Karpas-422 (cell line): ENCODE measurements around the gene PANK1. TPM values are rescaled to one million over a fixed set of nuclear protein-coding genes. Genes with fewer than 3 reads are reported as not detected.

Source experiments
- DNase-seq: peaks from one replicate; pipeline ENCODE4 v3.0.0-alpha.2; 2015
- H2AFZ ChIP-seq: fragments of 200-600 bp; sonication (generic); 2 replicates; pipeline ENCODE4 v1.6.1; 2014; ENCODE audit warnings: antibody characterized with exemption, low read length, mixed read lengths
- H3K27ac ChIP-seq: fragments of 200-600 bp; sonication (generic); 2 replicates; pipeline ENCODE4 v1.5.1; 2014; ENCODE audit warnings: mild to moderate bottlenecking, low read length, moderate library complexity
- H3K27me3 ChIP-seq: fragments of 200-600 bp; sonication (generic); 2 replicates; pipeline ENCODE4 v1.6.1; 2014; ENCODE audit warnings: low read length, mixed read lengths
- H3K36me3 ChIP-seq: fragments of 200-600 bp; sonication (generic); 2 replicates; pipeline ENCODE4 v1.6.1; 2014; ENCODE audit warnings: low read length, mixed read lengths; ENCODE audit not compliant: insufficient read depth
- H3K4me1 ChIP-seq: fragments of 200-600 bp; sonication (generic); 2 replicates; pipeline ENCODE4 v1.6.1; 2014; ENCODE audit warnings: mild to moderate bottlenecking, low read length, mixed read lengths
- H3K4me2 ChIP-seq: fragments of 200-600 bp; sonication (generic); 2 replicates; pipeline ENCODE4 v1.6.1; 2014; ENCODE audit warnings: low read length, low read depth, mild to moderate bottlenecking; ENCODE audit not compliant: poor library complexity, severe bottlenecking
- H3K4me3 ChIP-seq: fragments of 200-600 bp; sonication (generic); 2 replicates; pipeline ENCODE4 v1.5.1; 2014; ENCODE audit warnings: mild to moderate bottlenecking, antibody characterized with exemption, low read length, mixed read lengths
- H3K79me2 ChIP-seq: fragments of 200-600 bp; sonication (generic); 2 replicates; pipeline ENCODE4 v1.6.1; 2014; ENCODE audit warnings: mild to moderate bottlenecking, low read length, mixed read lengths
- H3K9ac ChIP-seq: fragments of 200-600 bp; sonication (generic); 2 replicates; pipeline ENCODE4 v1.6.0; 2014; ENCODE audit warnings: low read length
- H3K9me2 ChIP-seq: fragments of 200-600 bp; sonication (generic), shearing (Covaris generic); replicated peaks from 2 replicates; pipeline ENCODE4 v1.6.0; 2014; ENCODE audit warnings: mild to moderate bottlenecking, low read length, moderate library complexity; ENCODE audit not compliant: insufficient read depth
- H3K9me3 ChIP-seq: fragments of 300-700, 200-600 bp; sonication (generic); 2 replicates; pipeline ENCODE4 v1.6.1; 2014; ENCODE audit warnings: low read length, mixed read lengths
- H4K20me1 ChIP-seq: fragments of 200-600 bp; sonication (generic); 2 replicates; pipeline ENCODE4 v1.6.1; 2014; ENCODE audit warnings: mild to moderate bottlenecking, antibody characterized with exemption, low read length, low read depth; ENCODE audit not compliant: insufficient read depth
- total RNA-seq: library from RNA; depleted of rRNA; stranded (reverse); fragments of >200 nt; shearing (Covaris generic); gene quantifications from 2 replicates; pipeline ENCODE4 v1.2.3, GENCODE V29; 2014; ENCODE audit warnings: low replicate concordance

The PANK1 gene
- total RNA-seq, 1 experiment from 2014 or later, result 8.1 TPM

- peaks cover 61% of the 10 kb centered on the region for H3K79me2 ChIP-seq
- 0 out of 2 replicates have a peak, but pooled peaks cover 4% of the 10 kb centered on the region for H3K36me3 ChIP-seq
- no peaks in the 10 kb centered on the region for H3K27me3 ChIP-seq
- no peak overlapping the region for H3K9ac ChIP-seq
- peak overlapping the region; percentile 71 for H3K4me2 ChIP-seq
- H3K4me1 ChIP-seq, result peaks cover 29% of the 10 kb centered on the region
- no peaks in the 10 kb centered on the region for H4K20me1 ChIP-seq
- no peak overlapping the region for H2AFZ ChIP-seq
- no peak overlapping the region for H3K27ac ChIP-seq
- H3K4me3 ChIP-seq, result no peak overlapping the region
- no peak for DNase-seq
- no peaks in the 10 kb centered on the region for H3K9me2 ChIP-seq
- no peaks in the 10 kb centered on the region for H3K9me3 ChIP-seq
These were observed 2.8 kb downstream of the PANK1 start for GRCh38 chr10:89642193-89642592.

- no peaks in the 10 kb centered on the region for H3K27me3 ChIP-seq
- no peak overlapping the region for H3K9ac ChIP-seq
- 0 out of 2 replicates have a peak, but pooled peaks cover 4% of the 10 kb centered on the region for H3K36me3 ChIP-seq
- H3K9me3 ChIP-seq, result no peaks in the 10 kb centered on the region
- no peak for DNase-seq
- no peak overlapping the region for H3K4me2 ChIP-seq
- H3K9me2 ChIP-seq, result no peaks in the 10 kb centered on the region
- no peak overlapping the region for H3K4me3 ChIP-seq
- no peaks in the 10 kb centered on the region for H4K20me1 ChIP-seq
- peaks cover 72% of the 10 kb centered on the region for H3K79me2 ChIP-seq
- no peak overlapping the region for H2AFZ ChIP-seq
- H3K4me1 ChIP-seq, result peaks cover 10% of the 10 kb centered on the region
- no peak overlapping the region for H3K27ac ChIP-seq
These were observed 4.8 kb downstream of the PANK1 start for GRCh38 chr10:89640241-89640640.

DNA sequence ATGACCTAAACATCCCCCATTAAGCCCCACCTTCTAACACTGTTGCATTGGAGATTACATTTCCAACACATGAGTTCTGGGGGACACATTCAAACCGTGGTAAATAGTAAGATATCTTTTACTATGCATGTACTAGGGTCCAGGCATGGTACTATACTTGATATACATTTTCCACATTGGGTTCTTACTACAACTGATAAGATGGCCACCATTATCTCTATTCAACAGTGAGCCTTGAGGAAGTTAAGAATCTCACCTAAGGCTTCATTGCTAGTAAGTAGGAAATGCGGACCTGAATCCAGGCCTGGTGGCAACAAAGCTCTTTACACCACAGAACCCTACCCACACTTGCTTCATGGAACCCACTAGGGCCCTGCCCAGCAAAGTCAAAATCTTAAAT, 5.7 kb downstream of the PANK1 start:
- no peak for DNase-seq
- Histone ChIP-seq H3K9me2 (no peaks in the 10 kb centered on the region), H2AFZ (no peak overlapping the region), H3K79me2 (peaks cover 78% of the 10 kb centered on the region), H4K20me1 (no peaks in the 10 kb centered on the region), H3K36me3 (0 out of 2 replicates have a peak, but pooled peaks cover 4% of the 10 kb centered on the region), H3K27me3 (no peaks in the 10 kb centered on the region), H3K4me3 (no peak overlapping the region), H3K9me3 (no peaks in the 10 kb centered on the region), H3K27ac (no peak overlapping the region), H3K4me2 (no peak overlapping the region), H3K9ac (no peak overlapping the region), H3K4me1 (peaks cover 10% of the 10 kb centered on the region)

DNA sequence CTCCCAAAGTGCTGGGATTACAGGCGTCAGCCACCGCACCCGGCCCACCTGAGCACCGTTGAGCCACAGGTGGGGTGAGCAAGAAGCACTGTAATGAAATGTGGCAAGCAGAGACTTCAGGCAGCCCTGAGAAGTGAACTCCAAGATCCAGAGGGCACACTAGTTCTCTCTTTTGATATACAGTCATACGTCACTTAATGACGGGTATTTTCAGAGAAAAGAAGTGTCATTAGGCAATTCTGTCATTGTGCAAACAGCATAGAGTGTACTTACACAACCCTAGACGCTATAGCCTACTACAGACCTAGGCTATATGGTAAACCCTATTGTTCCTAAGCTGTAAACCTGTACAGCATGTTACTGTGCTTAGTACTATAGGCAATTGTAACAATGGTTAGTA, 7.9 kb downstream of the PANK1 start:
- Histone ChIP-seq H3K9ac (no peak overlapping the region), H3K4me1 (no peaks in the 10 kb centered on the region), H2AFZ (no peak overlapping the region), H3K36me3 (peaks cover 4% of the 10 kb centered on the region; the same call in 1 of the 2 replicates), H4K20me1 (no peaks in the 10 kb centered on the region), H3K79me2 (peaks cover 84% of the 10 kb centered on the region), H3K9me3 (no peaks in the 10 kb centered on the region), H3K4me2 (no peak overlapping the region), H3K27ac (no peak overlapping the region), H3K27me3 (no peaks in the 10 kb centered on the region), H3K9me2 (no peaks in the 10 kb centered on the region), H3K4me3 (no peak overlapping the region)
- DNase-seq, result no peak

DNA sequence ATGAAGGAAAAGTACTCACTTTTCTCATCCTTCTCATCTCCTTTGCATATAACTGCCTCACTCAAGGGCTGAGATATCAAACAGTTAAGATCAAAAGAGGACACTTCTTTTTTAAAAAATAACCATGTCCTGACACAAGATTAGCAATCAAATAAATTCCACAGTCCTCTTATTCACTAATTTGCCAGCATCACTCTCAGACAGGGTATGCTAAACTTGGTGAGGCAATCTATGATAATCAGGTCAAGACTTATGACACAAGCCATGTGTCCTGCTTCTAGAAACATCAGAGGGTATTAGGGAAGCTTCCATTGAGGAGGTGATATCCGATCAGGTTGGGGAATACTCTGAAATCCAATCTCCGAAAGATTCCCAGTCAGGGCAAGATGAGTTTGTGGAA, 10.4 kb downstream of the PANK1 start:
- DNase-seq, result no peak
- peaks cover 4% of the 10 kb centered on the region; the same call in 1 of the 2 replicates for H3K36me3 ChIP-seq
- no peak overlapping the region for H2AFZ ChIP-seq
- H3K4me3 ChIP-seq, result no peak overlapping the region
- no peaks in the 10 kb centered on the region for H4K20me1 ChIP-seq
- H3K9me2 ChIP-seq, result no peaks in the 10 kb centered on the region
- H3K27ac ChIP-seq, result no peak overlapping the region
- no peak overlapping the region for H3K4me2 ChIP-seq
- no peaks in the 10 kb centered on the region for H3K9me3 ChIP-seq
- H3K27me3 ChIP-seq, result no peaks in the 10 kb centered on the region
- H3K9ac ChIP-seq, result no peak overlapping the region
- 0 out of 2 replicates have a peak, but pooled peaks cover under 1% of the 10 kb centered on the region for H3K4me1 ChIP-seq
- H3K79me2 ChIP-seq, result peaks cover 82% of the 10 kb centered on the region

DNA sequence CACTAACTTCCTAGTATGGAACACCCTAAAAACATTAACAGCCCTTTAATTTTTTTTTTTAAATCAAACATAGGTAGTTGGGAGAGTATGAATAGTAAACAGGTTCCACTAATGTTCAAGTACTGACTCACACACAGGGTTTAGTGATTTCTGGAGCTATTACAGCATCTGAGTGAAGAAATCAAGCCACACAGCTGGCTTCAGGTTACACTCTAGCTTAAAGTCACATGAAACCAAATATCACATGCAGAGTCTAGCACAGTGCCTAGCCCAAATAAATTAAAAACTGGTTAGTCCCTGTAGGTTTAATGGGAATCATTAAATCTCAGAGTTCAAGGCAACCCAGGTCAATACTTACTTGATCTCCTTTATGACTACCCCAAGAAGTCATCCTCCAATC, 11.6 kb downstream of the PANK1 start:
- Histone ChIP-seq H3K27ac (no peak overlapping the region), H3K36me3 (no peaks in the 10 kb centered on the region; the same call in 1 of the 2 replicates), H3K79me2 (peaks cover 81% of the 10 kb centered on the region), H3K9ac (no peak overlapping the region), H4K20me1 (no peaks in the 10 kb centered on the region), H3K4me2 (no peak overlapping the region), H3K4me3 (no peak overlapping the region), H3K27me3 (no peaks in the 10 kb centered on the region), H2AFZ (no peak overlapping the region), H3K9me2 (no peaks in the 10 kb centered on the region), H3K4me1 (0 out of 2 replicates have a peak, but pooled peaks cover 3% of the 10 kb centered on the region), H3K9me3 (no peaks in the 10 kb centered on the region)
- no peak for DNase-seq

- Histone ChIP-seq H2AFZ (no peak overlapping the region), H3K9me2 (no peaks in the 10 kb centered on the region), H4K20me1 (no peaks in the 10 kb centered on the region), H3K27me3 (no peaks in the 10 kb centered on the region), H3K79me2 (peaks cover 81% of the 10 kb centered on the region), H3K27ac (no peak overlapping the region), H3K36me3 (no peaks in the 10 kb centered on the region; the same call in 1 of the 2 replicates), H3K4me2 (no peak overlapping the region), H3K4me3 (no peak overlapping the region), H3K9me3 (no peaks in the 10 kb centered on the region), H3K9ac (no peak overlapping the region), H3K4me1 (0 out of 2 replicates have a peak, but pooled peaks cover 3% of the 10 kb centered on the region)
- no peak for DNase-seq
These were observed 12.2 kb downstream of the PANK1 start for GRCh38 chr10:89632824-89633223.

GRCh38 chr10:89627830-89628229, 17.2 kb downstream of the PANK1 start:
- no peak overlapping the region for H2AFZ ChIP-seq
- H3K9ac ChIP-seq, result no peak overlapping the region
- H3K79me2 ChIP-seq, result peaks cover 87% of the 10 kb centered on the region
- no peak for DNase-seq
- H3K36me3 ChIP-seq, result no peaks in the 10 kb centered on the region
- H3K4me3 ChIP-seq, result no peak overlapping the region
- H3K4me2 ChIP-seq, result no peak overlapping the region
- 0 out of 2 replicates have a peak, but pooled peaks cover 3% of the 10 kb centered on the region for H3K4me1 ChIP-seq
- no peak overlapping the region for H3K27ac ChIP-seq
- H3K9me2 ChIP-seq, result no peaks in the 10 kb centered on the region
- H3K27me3 ChIP-seq, result no peaks in the 10 kb centered on the region
- H3K9me3 ChIP-seq, result no peaks in the 10 kb centered on the region
- no peaks in the 10 kb centered on the region for H4K20me1 ChIP-seq
